ENCODE measurements around the gene ZNF568.

GRCh38 chr19:36931684-36932083, 15.6 kb downstream of the ZNF568 start:
- no peak for TF ChIP-seq ELK1 (IDR thresholded peaks at IDR 0.05; ENCODE audit: borderline replicate concordance, low read depth, low read length)
- TF ChIP-seq POLR2A (IDR thresholded peaks at IDR 0.05; ENCODE audit: low read depth, low read length), result no peak
